HepG2 (cell line): ENCODE results near the gene NSUN6. TPM values are rescaled to one million over a fixed set of nuclear protein-coding genes. Genes with fewer than 3 reads are reported as not detected.

ENCODE experiments used
- AHR ChIP-seq: IDR thresholded peaks from 2 replicates; pipeline ENCODE4 v1.6.1; 2018; ENCODE audit warnings: missing genetic modification reagents, missing compliant biosample characterization
- ARNT ChIP-seq: fragments of 450-650 bp; IDR thresholded peaks from 2 replicates; pipeline ENCODE4 v1.6.1; 2017
- ARNT2 ChIP-seq: sonication (generic); formaldehyde crosslinking; IDR thresholded peaks from 2 replicates; pipeline ENCODE4 v1.8.0; 2022; ENCODE audit warnings: mild to moderate bottlenecking, low read depth, missing genetic modification reagents, moderate library complexity
- ATAD3A ChIP-seq: sonication (generic); formaldehyde crosslinking; IDR thresholded peaks from 2 replicates; pipeline ENCODE4 v1.4.0; 2020; ENCODE audit warnings: missing genetic modification reagents
- BCL6 ChIP-seq: IDR thresholded peaks from 2 replicates; pipeline ENCODE4 v1.6.1; 2016; ENCODE audit warnings: missing genetic modification reagents, missing compliant biosample characterization
- DNMT3B ChIP-seq: conservative IDR thresholded peaks from 2 replicates; pipeline ENCODE4 v1.6.1; 2016; ENCODE audit warnings: missing biosample characterization, control low read depth
- GATA4 ChIP-seq: sonication (generic); IDR thresholded peaks from 2 replicates; pipeline ENCODE4 v1.6.1; 2016; ENCODE audit warnings: antibody characterized with exemption, low read depth, borderline replicate concordance
- HNRNPUL1 ChIP-seq: fragments of 200-400 bp; formaldehyde crosslinking; IDR thresholded peaks from 2 replicates; pipeline ENCODE4 v1.6.1; 2017; ENCODE audit warnings: low read depth, mild to moderate bottlenecking, low read length, moderate library complexity
- IKZF5 ChIP-seq: IDR thresholded peaks from 2 replicates; pipeline ENCODE4 v1.6.1; 2018; ENCODE audit warnings: missing genetic modification reagents, mild to moderate bottlenecking, missing compliant biosample characterization
- MEF2D ChIP-seq: sonication (generic); formaldehyde crosslinking; IDR thresholded peaks from 2 replicates; pipeline ENCODE4 v1.5.1; 2020; ENCODE audit warnings: mild to moderate bottlenecking, missing genetic modification reagents
- NCOA1 ChIP-seq: sonication (generic); formaldehyde crosslinking; IDR thresholded peaks from 2 replicates; pipeline ENCODE4 v1.9.0; 2021; ENCODE audit warnings: missing genetic modification reagents
- NKX3-1 ChIP-seq: sonication (generic); formaldehyde crosslinking; IDR thresholded peaks from 2 replicates; pipeline ENCODE4 v1.5.0; 2020; ENCODE audit warnings: missing genetic modification reagents
- POGZ ChIP-seq: sonication (generic); formaldehyde crosslinking; IDR thresholded peaks from 2 replicates; pipeline ENCODE4 v1.4.0; 2020; ENCODE audit warnings: mild to moderate bottlenecking, missing genetic modification reagents
- RXRB ChIP-seq: IDR thresholded peaks from 2 replicates; pipeline ENCODE4 v1.6.1; 2016; ENCODE audit warnings: borderline replicate concordance, missing genetic modification reagents, missing compliant biosample characterization
- SIN3B ChIP-seq: fragments of 150-350 bp; IDR thresholded peaks from 2 replicates; pipeline ENCODE4 v1.6.1; 2014; ENCODE audit warnings: low read length
- TBP ChIP-seq: sonication (generic); formaldehyde crosslinking; IDR thresholded peaks from 2 replicates; pipeline ENCODE4 v1.5.0; 2020; ENCODE audit warnings: missing genetic modification reagents
- ZBED4 ChIP-seq: sonication (generic); formaldehyde crosslinking; IDR thresholded peaks from 2 replicates; pipeline ENCODE4 v1.4.0; 2020; ENCODE audit warnings: missing genetic modification reagents, borderline replicate concordance
- ZBTB34 ChIP-seq: sonication (generic); formaldehyde crosslinking; IDR thresholded peaks from 2 replicates; pipeline ENCODE4 v1.8.0; 2022; ENCODE audit warnings: mild to moderate bottlenecking, missing genetic modification reagents
- ZBTB38 ChIP-seq: sonication (generic); formaldehyde crosslinking; IDR thresholded peaks from 2 replicates; pipeline ENCODE4 v1.5.1; 2020; ENCODE audit warnings: mild to moderate bottlenecking, missing genetic modification reagents
- ZNF383 ChIP-seq: sonication (generic); formaldehyde crosslinking; IDR thresholded peaks from 2 replicates; pipeline ENCODE4 v1.4.0; 2020; ENCODE audit warnings: missing genetic modification reagents, mild to moderate bottlenecking, borderline replicate concordance
- ZNF557 ChIP-seq: sonication (generic); formaldehyde crosslinking; IDR thresholded peaks from 2 replicates; pipeline ENCODE4 v1.4.0; 2020; ENCODE audit warnings: missing genetic modification reagents
- ZNF615 ChIP-seq: sonication (generic); formaldehyde crosslinking; IDR thresholded peaks from 2 replicates; pipeline ENCODE4 v1.5.0; 2020; ENCODE audit warnings: mild to moderate bottlenecking, missing genetic modification reagents, borderline replicate concordance
- ZNF703 ChIP-seq: sonication (generic); formaldehyde crosslinking; IDR thresholded peaks from 2 replicates; pipeline ENCODE4 v1.5.1; 2020; ENCODE audit warnings: missing genetic modification reagents, mild to moderate bottlenecking, moderate library complexity, borderline replicate concordance
- polyA plus RNA-seq, 8 experiments: library from polyadenylated mRNA; depleted of rRNA in 3 of 8; stranded (reverse) in 7 of 8; unstranded in 1 of 8; fragments of >200 nt; fragmentation: Illumina TruSeq in 4 of 8; extraction: Trizol in 4 of 8; gene quantifications; 2 replicates each; pipeline versions ENCODE4 v1.2.1 to v1.2.3, GENCODE V29; 2011 to 2016; ENCODE audit warnings: low read depth in 4 of 8, missing spikeins in 1 of 8, mixed read lengths in 1 of 8; ENCODE audit not compliant: insufficient read depth in 1 of 8
- total RNA-seq, 5 experiments: library from RNA; depleted of rRNA; stranded (reverse); fragments of >200 nt; fragmentation: Illumina TruSeq; extraction: Trizol; gene quantifications; 2 replicates each; pipeline ENCODE4 v1.2.3, GENCODE V29; 2016; ENCODE audit warnings: low read depth in 1 of 5
- TF ChIP-seq, protein P1 (sequence below): sonication (generic); formaldehyde crosslinking; IDR thresholded peaks from 2 replicates; pipeline ENCODE4 v1.5.1; 2020; ENCODE audit warnings: mild to moderate bottlenecking, missing genetic modification reagents, moderate library complexity

Gene NSUN6
- total and polyA plus RNA-seq, 2 of the 13 experiments (the other 11 are each of a cell fraction or from before 2014, with no cell fraction given): 17.2 to 19.3 TPM

DNA sequence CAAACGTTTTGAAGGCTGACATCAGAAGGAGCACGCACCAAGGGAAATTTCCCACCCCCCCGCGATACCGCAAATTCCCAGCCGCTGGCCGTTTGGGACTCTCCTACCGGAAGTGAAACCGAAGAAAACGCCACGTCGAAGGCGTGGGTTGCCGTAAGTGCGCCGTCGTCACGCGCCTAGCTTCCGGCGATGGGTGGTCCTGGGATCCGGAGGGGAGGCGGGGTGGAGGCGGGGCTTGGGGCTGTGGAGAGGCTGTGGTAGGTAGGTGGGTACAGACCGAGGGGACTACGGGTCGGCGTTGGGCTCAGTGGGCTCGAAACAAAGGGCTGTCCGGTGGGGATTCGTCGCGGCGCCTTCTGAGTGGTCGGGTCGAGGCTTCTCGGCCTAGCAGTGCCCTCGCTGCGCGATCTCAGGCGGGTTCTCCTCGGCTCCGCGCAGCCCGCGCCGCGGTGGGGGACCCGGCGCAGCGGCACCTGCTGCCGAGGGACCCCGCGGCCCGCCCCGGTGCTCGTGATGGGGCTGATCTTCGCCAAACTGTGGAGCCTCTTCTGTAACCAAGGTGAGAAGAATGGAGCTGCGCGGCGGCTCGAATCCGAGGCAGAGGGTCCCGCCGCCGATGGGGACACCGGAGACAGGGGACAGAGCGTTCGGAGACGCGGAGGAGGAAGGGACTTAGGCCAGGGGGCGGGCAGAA lies 7.9 kb upstream of the NSUN6 start, which contains the start of gene ARL5B (continued):
- TF ChIP-seq, protein P1, sequence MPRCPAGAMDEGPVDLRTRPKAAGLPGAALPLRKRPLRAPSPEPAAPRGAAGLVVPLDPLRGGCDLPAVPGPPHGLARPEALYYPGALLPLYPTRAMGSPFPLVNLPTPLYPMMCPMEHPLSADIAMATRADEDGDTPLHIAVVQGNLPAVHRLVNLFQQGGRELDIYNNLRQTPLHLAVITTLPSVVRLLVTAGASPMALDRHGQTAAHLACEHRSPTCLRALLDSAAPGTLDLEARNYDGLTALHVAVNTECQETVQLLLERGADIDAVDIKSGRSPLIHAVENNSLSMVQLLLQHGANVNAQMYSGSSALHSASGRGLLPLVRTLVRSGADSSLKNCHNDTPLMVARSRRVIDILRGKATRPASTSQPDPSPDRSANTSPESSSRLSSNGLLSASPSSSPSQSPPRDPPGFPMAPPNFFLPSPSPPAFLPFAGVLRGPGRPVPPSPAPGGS: no peak
- TF ChIP-seq ZBTB38 (CRISPR knock-in tag) (peak; percentile 40; the same call in 1 of the 2 replicates), DNMT3B (CRISPR knock-in tag) (no peak), ZNF703 (no peak; the same call in 1 of the 2 replicates), RXRB (CRISPR knock-in tag) (peak; percentile 44; the same call in 1 of the 2 replicates), IKZF5 (CRISPR knock-in tag) (peak; percentile 63), ZBTB34 (CRISPR knock-in tag) (no peak), GATA4 (0 out of 2 replicates have a peak, but pooled peaks have one; percentile 29), ARNT2 (CRISPR knock-in tag) (0 out of 2 replicates have a peak, but pooled peaks have one; percentile 65), ZBED4 (CRISPR knock-in tag) (no peak), AHR (CRISPR knock-in tag) (no peak), SIN3B (no peak), NCOA1 (CRISPR knock-in tag) (no peak), ATAD3A (CRISPR knock-in tag) (no peak), ARNT (no peak), MEF2D (CRISPR knock-in tag) (no peak; the same call in 1 of the 2 replicates), NKX3-1 (CRISPR knock-in tag) (peak; percentile 51; the same call in 1 of the 2 replicates), TBP (no peak), BCL6 (CRISPR knock-in tag) (peak; percentile 57), ZNF615 (CRISPR knock-in tag) (no peak), HNRNPUL1 (no peak), ZNF557 (peak; percentile 82), ZNF383 (no peak), POGZ (CRISPR knock-in tag) (peak; percentile 81)
